ENCODE measurements around the gene SYNGR3.

The SYNGR3 gene

GRCh38 chr16:2025251-2025650 lies 35.5 kb downstream of the SYNGR3 start:
- no peak overlapping the region for H3K4me3 ChIP-seq (ENCODE audit: low read depth, low read length, poor library complexity, severe bottlenecking)
- TF ChIP-seq CTCF (IDR thresholded peaks at IDR 0.05; ENCODE audit: low read length), result no peak
- TF ChIP-seq EZH2 (IDR thresholded peaks at IDR 0.05; ENCODE audit: borderline replicate concordance, low read length), result no peak
- H3K4me2 ChIP-seq (ENCODE audit: low read length), result no peak overlapping the region
- peaks cover 20% of the 10 kb centered on the region for H3K27me3 ChIP-seq (ENCODE audit: insufficient read depth, low read length)
- H4K20me1 ChIP-seq (ENCODE audit: insufficient read depth, low read length), result no peaks in the 10 kb centered on the region
- no peak overlapping the region for H2AFZ ChIP-seq (ENCODE audit: low read length)
- no peak overlapping the region for H3K9ac ChIP-seq (ENCODE audit: low read length)
- no peak overlapping the region for H3K27ac ChIP-seq (ENCODE audit: low read depth, low read length, poor library complexity, severe bottlenecking)
- H3K4me1 ChIP-seq (ENCODE audit: insufficient read depth, low read length, severe bottlenecking), result peaks cover 16% of the 10 kb centered on the region
- no peaks in the 10 kb centered on the region for H3K36me3 ChIP-seq (ENCODE audit: insufficient read depth, low read length)
- H3K9me2 ChIP-seq (ENCODE audit: low read depth, low read length), result no peaks in the 10 kb centered on the region
- H3F3A ChIP-seq (ENCODE audit: insufficient read depth, low read length), result no peaks in the 10 kb centered on the region
- no peaks in the 10 kb centered on the region for H3K79me2 ChIP-seq (ENCODE audit: insufficient read depth, low read length)
- no peaks in the 10 kb centered on the region for H3K9me3 ChIP-seq (ENCODE audit: low read length)

GRCh38 chr16:2025878-2026460 lies 36.2 kb downstream of the SYNGR3 start:
- no peaks in the 10 kb centered on the region for H3K36me3 ChIP-seq (ENCODE audit: insufficient read depth, low read length)
- H3K27me3 ChIP-seq (ENCODE audit: insufficient read depth, low read length), result peaks cover 23% of the 10 kb centered on the region
- H3K4me2 ChIP-seq (ENCODE audit: low read length), result no peak overlapping the region
- H3K9ac ChIP-seq (ENCODE audit: low read length), result no peak overlapping the region
- no peaks in the 10 kb centered on the region for H3K79me2 ChIP-seq (ENCODE audit: insufficient read depth, low read length)
- H2AFZ ChIP-seq (ENCODE audit: low read length), result no peak overlapping the region
- peaks cover 16% of the 10 kb centered on the region for H3K4me1 ChIP-seq (ENCODE audit: insufficient read depth, low read length, severe bottlenecking)
- H3K27ac ChIP-seq (ENCODE audit: low read depth, low read length, poor library complexity, severe bottlenecking), result no peak overlapping the region
- H3K9me3 ChIP-seq (ENCODE audit: low read length), result no peaks in the 10 kb centered on the region
- no peaks in the 10 kb centered on the region for H4K20me1 ChIP-seq (ENCODE audit: insufficient read depth, low read length)
- H3F3A ChIP-seq (ENCODE audit: insufficient read depth, low read length), result no peaks in the 10 kb centered on the region
- TF ChIP-seq CTCF (IDR thresholded peaks at IDR 0.05; ENCODE audit: low read length), result no peak
- no peak for TF ChIP-seq EZH2 (IDR thresholded peaks at IDR 0.05; ENCODE audit: borderline replicate concordance, low read length)
- no peaks in the 10 kb centered on the region for H3K9me2 ChIP-seq (ENCODE audit: low read depth, low read length)
- H3K4me3 ChIP-seq (ENCODE audit: low read depth, low read length, poor library complexity, severe bottlenecking), result no peak overlapping the region

GRCh38 chr16:2026461-2027023 lies 36.8 kb downstream of the SYNGR3 start, which contains the start of gene NHERF2:
TSS of gene NHERF2 (plus strand) at chr16:2026902. CDS start at chr16:2027006, 104 bp downstream.
- Histone ChIP-seq H4K20me1 (ENCODE audit: insufficient read depth, low read length) (no peaks in the 10 kb centered on the region), H3K9me3 (ENCODE audit: low read length) (no peaks in the 10 kb centered on the region), H3K27ac (ENCODE audit: low read depth, low read length, poor library complexity, severe bottlenecking) (no peak within 1 kb of the TSS)

More at GRCh38 chr16:2026461-2027023, 36.8 kb downstream of the SYNGR3 start, which contains the start of gene NHERF2:
- Histone ChIP-seq H3K9me2 (ENCODE audit: low read depth, low read length) (no peaks in the 10 kb centered on the region), H3K9ac (ENCODE audit: low read length) (no peak within 1 kb of the TSS), H3F3A (ENCODE audit: insufficient read depth, low read length) (no peaks in the 10 kb centered on the region), H2AFZ (ENCODE audit: low read length) (no peak within 1 kb of the TSS), H3K4me2 (ENCODE audit: low read length) (peak within 1 kb of the TSS; percentile 48; the same call in 1 of the 2 replicates), H3K27me3 (ENCODE audit: insufficient read depth, low read length) (peaks cover 28% of the 10 kb centered on the region), H3K4me1 (ENCODE audit: insufficient read depth, low read length, severe bottlenecking) (peaks cover 16% of the 10 kb centered on the region), H3K79me2 (ENCODE audit: insufficient read depth, low read length) (no peaks in the 10 kb centered on the region), H3K36me3 (ENCODE audit: insufficient read depth, low read length) (no peaks in the 10 kb centered on the region), H3K4me3 (ENCODE audit: low read depth, low read length, poor library complexity, severe bottlenecking) (peak within 1 kb of the TSS; percentile 47)
- TF ChIP-seq EZH2 (IDR thresholded peaks at IDR 0.05; ENCODE audit: borderline replicate concordance, low read length), result no peak
- no peak for TF ChIP-seq CTCF (IDR thresholded peaks at IDR 0.05; ENCODE audit: low read length)

Data from OCI-LY1 (cell line).